NCI-H524 treated with DMSO at 0.1 percent for 48 hours (cell line): Measurements from ENCODE around the gene PHC2.
"Not testable (repeated sequence)": the region's sequence is repeated elsewhere in the genome, so short reads cannot be mapped to it uniquely, and the experiment has no call there.

Source experiments
- DNase-seq: peaks from one replicate; lab custom pipeline; 2025; lab: John Stamatoyannopoulos, UW

Gene PHC2

DNA sequence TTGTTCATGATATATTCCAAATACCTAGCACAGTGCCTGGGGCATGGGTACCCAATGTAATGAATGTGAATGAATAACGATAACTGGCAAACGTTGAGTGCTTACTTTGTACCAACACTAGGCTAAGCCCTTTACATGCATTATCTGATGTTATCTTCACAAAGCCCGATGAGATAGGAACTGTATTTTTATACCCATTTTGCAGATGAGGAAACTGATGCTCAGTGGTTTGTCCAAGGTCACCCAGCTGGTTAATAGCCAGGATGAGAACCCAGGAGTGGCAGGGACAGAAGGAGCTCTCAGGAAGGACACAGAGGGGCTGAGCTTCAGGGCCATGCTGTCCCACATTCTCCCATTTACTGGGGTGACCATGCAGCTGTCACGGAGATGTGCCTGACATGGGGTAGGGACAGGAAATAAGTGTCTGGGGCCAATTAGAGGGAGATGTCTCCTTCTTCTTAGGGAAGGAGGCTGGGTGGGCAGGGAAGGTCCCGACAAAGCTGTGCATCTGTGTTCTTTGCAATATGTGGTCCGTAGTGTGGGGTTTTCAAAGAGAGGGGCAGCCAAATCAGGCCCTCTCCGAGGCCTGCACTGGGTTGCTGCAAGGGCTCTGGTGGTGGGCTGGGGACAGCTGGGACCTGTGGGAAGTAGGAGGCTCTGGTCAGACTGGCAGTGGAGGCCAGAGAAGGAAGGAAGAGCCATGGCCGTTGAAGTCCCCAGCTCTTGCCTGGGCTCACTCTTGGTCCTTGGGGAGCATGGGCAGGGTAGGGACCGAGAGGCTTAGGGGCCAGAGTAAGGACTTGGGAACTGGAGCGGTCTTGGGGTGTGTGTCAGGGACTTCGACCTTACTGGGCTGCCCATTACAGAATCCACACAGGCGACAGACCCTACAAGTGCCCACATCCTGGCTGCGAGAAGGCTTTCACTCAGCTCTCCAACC is 136.6 kb downstream of the PHC2 start:
- no peak for DNase-seq

DNA sequence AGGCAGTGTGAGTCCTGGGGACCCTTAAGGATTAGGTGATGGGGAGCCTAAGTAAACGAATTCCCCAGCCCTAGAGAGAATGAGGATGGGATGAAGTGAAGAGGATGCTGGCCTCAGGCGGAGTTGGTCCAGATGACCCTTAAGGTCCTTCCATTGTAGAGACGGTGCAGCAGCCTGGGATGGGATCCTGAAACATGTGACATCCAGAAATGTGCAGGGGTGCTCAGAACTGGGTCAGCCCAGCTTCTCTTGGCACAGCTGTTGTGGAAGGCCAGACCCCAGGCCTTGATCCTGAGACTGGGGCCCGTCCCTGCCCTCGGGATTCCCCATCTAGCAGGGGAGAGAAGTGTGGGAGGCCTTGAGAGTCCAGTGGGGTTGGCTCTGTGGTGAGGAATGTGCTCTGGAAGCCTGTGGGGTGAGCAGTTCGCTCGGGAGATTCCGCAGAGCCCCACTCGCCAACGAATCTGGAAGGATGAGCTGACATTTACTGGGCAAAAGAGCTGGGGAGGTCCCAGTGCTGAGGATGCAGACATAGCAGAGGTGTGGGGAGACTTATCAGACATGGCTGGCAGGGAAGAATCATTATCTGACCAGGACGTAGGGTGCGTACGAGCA is 138.1 kb downstream of the PHC2 start:
- DNase-seq = no peak

- not testable (repeated sequence) for DNase-seq
These were observed 140.3 kb downstream of the PHC2 start for GRCh38 chr1:33290615-33291014.

DNA sequence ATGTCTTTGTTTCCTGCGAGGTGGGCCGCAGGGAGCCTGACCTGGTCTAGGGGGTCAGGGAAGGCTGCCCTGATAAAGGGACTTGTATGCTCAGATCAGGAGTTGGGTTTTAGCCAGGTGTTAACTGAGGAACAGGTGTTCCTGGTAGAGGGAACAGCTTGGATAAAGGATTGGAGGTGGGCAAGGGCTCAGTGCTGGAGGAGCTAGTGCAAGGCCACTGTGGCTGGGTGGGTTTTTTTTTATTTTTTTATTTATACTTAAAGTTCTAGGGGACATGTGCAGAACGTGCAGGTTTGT is 141.1 kb downstream of the PHC2 start:
- no peak for DNase-seq

DNA sequence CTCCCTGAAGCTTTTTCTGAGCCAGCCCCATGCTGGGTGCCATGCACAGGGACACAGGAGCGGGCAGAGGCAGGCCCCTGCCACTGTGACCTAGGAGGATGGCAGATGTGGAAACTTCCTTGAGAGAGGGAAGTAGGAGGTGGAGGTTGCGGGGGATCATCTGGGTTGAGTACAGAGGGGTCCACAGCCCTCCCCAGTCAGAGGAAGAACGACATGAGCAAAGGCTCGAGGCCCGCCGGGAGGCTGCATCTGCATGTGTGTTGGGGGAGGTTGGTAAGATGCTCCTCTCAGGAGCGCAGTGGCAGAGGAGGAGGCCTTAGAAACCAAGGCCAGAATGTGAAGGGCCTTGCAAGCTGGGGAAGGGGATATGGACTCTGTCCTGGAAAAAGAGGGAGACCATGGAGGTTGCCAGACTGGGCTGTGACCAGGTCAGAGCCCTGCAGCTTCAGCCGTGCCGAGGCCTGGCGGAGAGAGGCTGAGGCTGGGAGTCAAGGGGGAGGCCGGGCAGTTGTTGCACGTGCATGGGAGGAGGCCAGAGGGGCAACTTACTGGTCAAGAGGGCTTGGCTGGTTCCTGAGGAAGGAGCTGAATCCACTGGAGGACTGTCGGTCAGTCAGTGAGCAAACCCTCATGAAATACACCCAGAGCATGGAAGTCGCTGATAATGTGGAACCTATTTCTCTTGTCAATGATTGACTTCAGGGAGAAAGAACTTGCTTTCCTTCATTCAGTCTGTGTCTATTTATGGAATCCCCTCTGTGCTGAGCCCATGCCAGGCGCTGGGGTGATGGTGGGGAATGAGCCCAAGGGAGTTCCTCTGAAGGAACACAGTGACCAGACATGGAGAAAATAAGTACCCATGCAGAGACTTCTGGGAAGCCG is 141.7 kb downstream of the PHC2 start:
- no peak for DNase-seq

- no peak for DNase-seq
These were observed 143.6 kb downstream of the PHC2 start for GRCh38 chr1:33287317-33287716.

DNA sequence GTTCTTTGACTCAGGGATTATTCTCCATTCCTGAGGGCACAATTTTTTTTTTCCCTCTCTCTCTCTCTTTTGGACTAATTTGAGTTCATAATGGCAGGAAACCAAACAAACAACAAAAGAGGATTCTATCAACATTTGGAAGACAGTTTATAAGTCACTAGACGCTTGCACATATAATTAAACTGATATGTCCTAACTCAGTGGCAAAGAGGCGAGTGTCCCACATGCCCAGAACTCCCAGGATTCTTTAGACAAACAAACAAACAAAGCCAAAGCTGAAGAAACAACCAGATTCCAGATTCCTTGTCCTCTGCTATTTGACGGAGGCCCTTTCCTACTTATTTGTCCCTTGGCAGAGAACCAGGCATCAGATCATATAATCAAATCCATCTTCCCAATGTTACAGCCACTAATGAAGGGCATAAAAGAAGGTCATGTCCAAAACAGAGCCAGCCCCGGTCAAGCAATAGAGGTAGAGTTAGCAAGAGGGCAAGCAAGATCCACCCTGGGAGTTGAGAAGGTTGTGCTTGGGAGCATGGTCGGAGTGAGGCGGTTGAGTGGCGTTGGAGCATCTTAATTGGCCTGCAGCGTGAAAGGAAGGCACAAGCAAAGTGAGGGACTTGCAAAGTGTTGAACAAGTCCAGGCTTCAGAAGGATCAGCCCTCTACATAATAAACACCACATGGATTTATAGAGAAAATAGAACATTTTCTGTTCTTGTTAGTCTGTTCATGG is 144.3 kb downstream of the PHC2 start:
- no peak for DNase-seq

GRCh38 chr1:33284049-33284448 is 146.8 kb downstream of the PHC2 start:
- no peak for DNase-seq

- DNase-seq = no peak
These were observed 148.1 kb downstream of the PHC2 start for GRCh38 chr1:33282791-33283190.

DNA sequence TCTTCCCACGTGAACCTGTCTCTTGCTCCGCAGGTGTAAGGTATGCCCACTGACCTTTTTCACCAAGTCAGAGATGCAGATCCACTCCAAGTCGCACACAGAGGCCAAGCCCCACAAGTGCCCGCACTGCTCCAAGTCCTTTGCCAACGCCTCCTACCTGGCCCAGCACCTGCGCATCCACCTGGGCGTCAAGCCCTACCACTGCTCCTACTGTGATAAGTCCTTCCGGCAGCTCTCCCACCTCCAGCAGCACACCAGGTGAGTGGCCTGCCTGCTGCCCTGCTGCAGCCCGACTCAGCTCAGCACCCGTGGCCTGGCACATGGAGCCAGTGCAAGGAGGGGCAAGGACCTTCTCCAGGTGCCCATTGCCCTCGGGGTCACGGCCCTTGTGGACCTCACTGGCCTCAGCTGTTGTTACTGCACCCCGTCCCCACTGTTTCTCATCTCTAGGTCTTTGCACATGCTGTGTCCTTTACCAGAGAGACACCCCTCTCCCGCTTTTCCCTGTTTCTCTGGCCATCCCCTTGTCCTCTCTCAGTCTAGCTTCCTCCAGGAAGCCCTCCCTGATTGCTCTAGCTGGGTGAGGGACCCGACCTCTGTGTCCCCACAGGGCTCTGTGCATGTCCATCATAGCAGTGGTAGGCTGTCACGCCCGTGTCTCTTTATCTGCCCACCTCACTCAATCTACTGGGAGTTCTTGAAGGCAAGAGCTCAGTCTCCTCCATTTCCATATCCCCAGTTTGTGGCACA is 149.2 kb downstream of the PHC2 start:
- no peak for DNase-seq

DNA sequence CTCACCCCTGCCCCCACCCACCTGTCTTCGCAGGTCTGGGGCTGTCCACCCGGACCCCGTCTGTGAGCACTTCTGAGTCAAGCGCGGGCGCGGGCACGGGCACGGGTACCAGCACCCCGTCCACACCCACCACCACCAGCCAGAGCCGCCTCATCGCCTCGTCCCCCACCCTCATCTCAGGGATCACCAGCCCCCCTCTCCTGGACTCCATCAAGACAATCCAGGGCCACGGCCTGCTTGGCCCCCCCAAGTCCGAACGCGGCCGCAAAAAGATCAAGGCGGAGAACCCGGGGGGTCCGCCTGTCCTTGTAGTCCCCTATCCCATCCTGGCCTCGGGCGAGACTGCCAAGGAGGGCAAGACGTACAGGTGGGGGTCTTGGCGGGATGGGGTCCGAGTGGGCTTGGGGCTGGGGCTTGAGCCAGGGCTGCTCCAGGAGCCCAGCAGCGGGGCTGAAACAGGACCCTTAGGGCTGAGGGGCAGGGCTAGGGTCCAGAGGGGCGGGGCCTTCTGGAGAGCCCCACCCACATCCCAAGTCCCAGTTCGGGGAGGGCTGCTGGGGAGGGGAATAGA is 150.7 kb downstream of the PHC2 start:
- no peak for DNase-seq

- DNase-seq = no peak
These were observed 153.3 kb downstream of the PHC2 start for GRCh38 chr1:33277488-33278084.

- DNase-seq = no peak
These were observed 154.2 kb downstream of the PHC2 start for GRCh38 chr1:33276573-33277298.

DNA sequence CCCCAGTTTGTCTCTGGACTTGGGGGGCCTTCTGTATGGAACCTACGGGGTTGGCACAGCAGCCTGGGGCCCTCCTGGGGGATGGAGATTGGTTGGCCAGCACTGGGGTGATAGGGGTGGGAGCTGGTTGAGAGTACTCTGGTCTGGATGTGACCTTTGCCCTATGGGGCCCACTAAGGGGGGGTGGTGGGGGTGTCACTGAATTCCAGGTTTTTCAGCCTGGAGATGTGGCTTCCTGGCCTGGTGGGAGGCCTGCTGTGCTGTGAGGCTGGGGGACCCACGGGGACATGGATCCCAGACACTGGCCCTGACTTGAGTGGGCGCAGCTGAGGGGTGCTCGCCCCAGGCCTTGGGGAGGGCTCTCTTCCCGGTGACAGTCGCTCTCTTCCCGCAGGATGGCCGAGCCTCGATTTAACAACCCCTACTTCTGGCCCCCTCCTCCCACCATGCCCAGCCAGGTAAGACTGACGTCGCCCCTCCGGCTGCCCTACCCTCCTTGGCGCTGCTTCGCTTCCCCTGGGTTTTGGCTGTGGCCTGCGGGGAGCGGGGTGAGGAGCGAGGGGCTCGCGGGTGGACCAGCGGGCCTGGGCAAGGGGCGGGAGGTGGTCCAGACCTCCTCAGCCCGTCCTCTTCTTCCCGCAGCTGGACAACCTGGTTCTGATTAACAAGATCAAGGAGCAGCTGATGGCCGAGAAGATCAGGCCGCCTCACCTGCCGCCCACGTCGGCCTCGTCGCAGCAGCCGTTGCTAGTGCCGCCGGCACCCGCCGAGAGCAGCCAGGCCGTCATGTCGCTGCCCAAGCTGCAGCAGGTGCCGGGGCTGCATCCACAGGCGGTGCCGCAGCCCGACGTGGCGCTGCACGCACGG is 155.0 kb downstream of the PHC2 start:
- no peak for DNase-seq

DNA sequence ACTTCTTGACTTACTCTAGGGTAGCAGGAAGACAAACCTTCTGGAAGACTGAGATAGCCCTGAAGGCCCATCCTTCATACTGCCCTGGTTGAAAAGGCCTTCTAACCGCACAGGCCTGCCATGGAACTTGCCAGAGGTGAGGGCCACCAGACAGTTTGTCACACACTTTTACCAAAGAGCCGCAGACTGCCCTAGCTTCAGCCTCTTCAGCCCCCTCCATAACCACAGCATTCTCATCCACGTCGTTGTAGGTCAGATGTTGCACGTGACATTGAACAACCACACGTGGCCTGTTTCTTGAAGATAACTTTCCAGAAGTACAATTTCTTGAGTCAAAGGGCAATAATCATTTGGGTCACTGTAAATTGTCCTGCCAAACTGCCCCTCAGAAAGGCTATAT is 155.7 kb downstream of the PHC2 start:
- no peak for DNase-seq

GRCh38 chr1:33274446-33274845 is 156.4 kb downstream of the PHC2 start:
- no peak for DNase-seq

DNA sequence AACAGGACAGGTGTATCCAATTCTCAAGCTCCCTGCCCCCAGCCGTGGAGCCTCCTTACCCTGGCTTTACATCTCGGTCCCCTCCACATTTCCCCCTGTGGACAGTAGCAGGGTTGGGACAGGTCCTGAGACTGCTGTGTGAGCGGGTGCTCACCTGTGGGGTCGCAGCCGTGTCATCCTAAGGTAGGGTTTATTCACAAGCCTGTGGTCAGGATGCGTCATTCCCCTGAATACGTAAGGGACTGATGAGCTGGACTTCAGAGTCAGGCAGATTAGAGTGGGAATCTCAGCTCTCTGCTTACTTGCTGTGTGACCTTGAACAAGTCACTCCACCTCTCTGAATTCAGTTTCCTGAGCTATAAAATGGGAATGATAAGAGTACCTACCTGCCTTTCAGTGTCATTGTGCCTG is 156.9 kb downstream of the PHC2 start:
- DNase-seq = no peak
